ENCODE results near the gene SPNS1.
"Not testable (repeated sequence)": the region's sequence is repeated elsewhere in the genome, so short reads cannot be mapped to it uniquely, and the experiment has no call there.

SPNS1 gene

DNA sequence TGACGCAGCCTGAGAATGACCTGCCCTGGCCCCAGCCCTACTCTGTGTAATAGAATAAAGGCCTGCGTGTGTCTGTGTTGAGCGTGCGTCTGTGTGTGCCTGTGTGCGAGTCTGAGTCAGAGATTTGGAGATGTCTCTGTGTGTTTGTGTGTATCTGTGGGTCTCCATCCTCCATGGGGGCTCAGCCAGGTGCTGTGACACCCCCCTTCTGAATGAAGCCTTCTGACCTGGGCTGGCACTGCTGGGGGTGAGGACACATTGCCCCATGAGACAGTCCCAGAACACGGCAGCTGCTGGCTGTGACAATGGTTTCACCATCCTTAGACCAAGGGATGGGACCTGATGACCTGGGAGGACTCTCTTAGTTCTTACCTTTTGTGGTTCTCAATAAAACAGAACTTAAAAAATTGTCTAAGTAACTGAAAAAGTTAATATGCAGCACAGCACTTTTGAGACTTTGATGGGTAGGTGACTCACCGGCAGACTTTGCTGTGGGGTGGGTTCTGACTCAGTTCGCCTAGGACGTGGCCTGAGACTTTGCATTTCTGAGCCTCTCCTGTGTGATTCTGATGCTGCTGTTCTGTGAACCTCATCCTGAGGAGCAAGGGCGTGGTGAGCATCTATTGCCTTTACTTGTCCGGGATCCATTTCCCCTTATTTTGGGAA is 15.9 kb downstream of the SPNS1 start:
- peak in 2 of 6 experiments; percentile 24 to 72 for DNase-seq

DNA sequence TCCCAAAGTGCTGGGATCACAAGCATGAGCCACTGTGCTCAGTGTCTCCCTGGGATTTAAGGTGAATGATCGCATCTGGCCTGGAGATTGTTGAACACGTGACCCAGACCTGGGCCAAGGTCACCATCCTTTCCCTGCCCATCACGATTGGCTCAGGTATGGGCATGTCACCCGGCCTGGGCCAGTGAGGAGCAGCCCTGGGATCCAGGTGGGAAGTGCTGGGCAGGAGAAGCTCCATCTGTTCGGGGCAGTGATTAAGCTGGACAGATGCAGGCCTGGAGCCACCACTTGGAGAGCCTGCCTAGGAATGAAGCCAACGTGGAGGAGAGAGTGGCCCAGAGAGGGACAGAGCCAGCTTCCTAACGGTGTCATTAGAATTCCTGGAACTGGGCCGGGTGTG is 17.1 kb downstream of the SPNS1 start:
- DNase-seq: no peak

GRCh38 chr16:28992496-28992895 is 17.9 kb downstream of the SPNS1 start:
- DNase-seq: no peak

GRCh38 chr16:28998837-28999236 is 24.3 kb downstream of the SPNS1 start:
- no peak for DNase-seq

DNA sequence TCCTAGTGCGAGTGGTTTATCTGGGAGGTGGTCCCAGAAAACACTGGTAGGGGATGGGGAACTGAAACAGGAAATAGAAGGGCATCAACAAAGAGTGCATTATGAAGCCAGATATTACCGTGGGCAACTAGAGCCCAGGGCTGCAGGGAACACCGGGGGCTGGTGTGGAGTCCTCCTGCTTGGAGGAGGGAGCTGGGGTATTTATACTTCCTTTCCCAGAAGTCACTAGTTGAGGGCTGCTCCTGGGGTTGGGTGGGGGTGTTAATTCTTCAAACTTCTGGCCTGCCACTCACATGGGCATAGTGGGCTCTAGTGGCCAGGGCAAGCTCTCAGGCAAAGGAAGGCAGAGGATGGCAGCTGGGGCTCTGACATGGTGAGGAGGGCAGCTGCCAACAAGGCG is 25.0 kb downstream of the SPNS1 start:
- DNase-seq: no peak

GRCh38 chr16:29000019-29000418 is 25.4 kb downstream of the SPNS1 start:
- no peak for DNase-seq

- not testable (repeated sequence) for DNase-seq
Measured at GRCh38 chr16:29004496-29005139, 30.0 kb downstream of the SPNS1 start.

GRCh38 chr16:29007730-29008593 is 33.4 kb downstream of the SPNS1 start:
- DNase-seq: peak; percentile 36 to 63 (median 48)

GRCh38 chr16:29009050-29009837 is 34.7 kb downstream of the SPNS1 start:
- peak in 2 of 6 experiments; percentile 16 to 21 for DNase-seq

- DNase-seq: no peak
Measured at GRCh38 chr16:29009838-29010166, 35.2 kb downstream of the SPNS1 start.

DNA sequence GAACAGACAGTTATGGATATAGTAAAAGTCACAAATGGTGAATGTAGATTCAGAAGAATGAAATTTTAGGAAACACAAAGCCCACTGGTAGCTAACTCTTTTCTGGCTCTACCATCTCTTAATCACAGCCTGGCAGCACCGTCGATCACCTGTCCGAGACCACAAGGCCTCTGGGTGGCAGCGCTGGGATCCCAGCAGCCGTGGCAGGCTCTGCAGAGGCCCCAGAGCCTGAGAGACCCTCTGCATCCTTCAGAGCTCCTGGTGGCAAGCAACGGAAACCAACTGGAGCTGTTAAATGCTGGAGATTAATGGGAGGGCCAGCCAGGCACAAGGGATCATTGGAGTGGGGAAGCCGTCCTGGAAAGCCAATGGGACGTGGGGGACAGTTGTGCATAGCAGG is 36.5 kb downstream of the SPNS1 start:
- no peak for DNase-seq

DNA sequence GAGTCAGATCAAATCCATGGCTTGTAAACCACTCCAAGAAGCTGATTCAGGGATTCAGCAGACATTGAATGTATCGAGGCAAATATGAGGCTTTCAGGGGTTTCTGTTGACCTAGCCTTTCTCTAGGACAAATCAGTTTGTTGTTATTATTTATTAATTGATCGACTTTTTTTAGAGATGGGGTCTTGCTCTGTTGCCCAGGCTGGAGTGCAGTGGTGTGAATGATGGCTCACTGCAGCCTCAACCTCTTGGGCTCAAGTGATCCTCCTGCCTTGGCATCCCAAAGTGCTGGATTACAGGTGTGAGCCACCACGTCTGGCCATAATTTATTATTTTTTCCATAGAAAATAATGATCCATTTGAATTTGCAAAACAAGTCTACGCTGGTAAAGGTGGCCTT is 37.3 kb downstream of the SPNS1 start:
- DNase-seq: no peak

DNA sequence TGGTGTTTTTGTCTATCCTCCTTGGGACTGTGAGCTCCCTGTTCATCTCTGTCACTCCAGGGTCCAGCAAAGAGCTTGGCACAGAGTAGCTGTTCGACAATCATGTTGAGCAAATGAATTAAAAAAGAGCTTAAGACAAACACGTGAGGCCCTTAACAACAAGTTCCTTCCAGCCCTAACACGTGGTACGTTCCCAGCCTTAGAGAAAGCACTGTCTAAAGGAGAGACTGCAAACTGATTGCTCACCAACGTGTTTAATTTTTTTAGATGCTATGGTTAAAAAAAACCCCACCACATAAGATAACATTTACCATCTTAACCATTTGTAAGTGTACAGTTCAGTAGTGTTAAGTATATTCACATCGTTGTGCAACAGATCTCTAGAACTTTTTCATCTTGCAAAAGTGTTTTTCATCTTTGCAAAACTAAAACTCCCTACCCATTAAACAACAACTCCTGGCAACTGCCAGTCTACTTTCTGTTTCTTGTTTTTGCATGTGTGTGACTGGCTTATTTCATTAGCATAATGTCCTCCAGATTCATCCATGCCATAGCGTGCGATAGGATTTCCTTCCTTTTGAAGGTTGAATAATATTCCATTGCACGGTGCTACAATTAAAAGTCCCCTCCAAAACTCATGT is 38.5 kb downstream of the SPNS1 start:
- DNase-seq: peak in 5 of 6 experiments; percentile 21 to 80 (median 78)

GRCh38 chr16:29014561-29015069 is 40.0 kb downstream of the SPNS1 start:
- DNase-seq: no peak

GRCh38 chr16:29022196-29022595 is 47.6 kb downstream of the SPNS1 start:
- no peak for DNase-seq

GRCh38 chr16:29023279-29024277 is 49.0 kb downstream of the SPNS1 start:
- peak in 2 of 6 experiments; percentile 18 to 60 for DNase-seq

GRCh38 chr16:29024278-29024677 is 49.7 kb downstream of the SPNS1 start:
- DNase-seq: no peak

- DNase-seq: peak in 3 of 6 experiments; percentile 22 to 56 (median 24)
Measured at GRCh38 chr16:29025218-29025617, 50.6 kb downstream of the SPNS1 start.

DNA sequence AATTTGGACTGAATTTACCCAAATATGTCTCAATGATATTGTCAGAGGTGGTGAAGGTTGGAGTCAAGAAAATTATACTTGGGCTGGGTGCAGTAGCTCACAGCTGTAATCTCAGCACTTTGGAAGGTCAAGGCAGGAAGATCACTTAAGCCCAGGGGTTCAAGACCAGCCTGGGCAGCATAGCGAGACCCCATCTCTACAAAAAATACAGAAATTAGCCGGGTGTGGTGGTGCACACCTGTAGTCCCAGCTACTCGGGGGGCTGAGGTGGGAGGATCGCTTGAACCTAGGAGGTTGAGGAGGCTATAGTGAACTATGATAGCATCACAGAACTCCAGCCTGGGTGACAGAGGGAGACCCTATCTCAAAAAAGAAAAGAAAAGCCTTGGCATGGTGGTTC is 51.2 kb downstream of the SPNS1 start:
- no peak for DNase-seq

DNA sequence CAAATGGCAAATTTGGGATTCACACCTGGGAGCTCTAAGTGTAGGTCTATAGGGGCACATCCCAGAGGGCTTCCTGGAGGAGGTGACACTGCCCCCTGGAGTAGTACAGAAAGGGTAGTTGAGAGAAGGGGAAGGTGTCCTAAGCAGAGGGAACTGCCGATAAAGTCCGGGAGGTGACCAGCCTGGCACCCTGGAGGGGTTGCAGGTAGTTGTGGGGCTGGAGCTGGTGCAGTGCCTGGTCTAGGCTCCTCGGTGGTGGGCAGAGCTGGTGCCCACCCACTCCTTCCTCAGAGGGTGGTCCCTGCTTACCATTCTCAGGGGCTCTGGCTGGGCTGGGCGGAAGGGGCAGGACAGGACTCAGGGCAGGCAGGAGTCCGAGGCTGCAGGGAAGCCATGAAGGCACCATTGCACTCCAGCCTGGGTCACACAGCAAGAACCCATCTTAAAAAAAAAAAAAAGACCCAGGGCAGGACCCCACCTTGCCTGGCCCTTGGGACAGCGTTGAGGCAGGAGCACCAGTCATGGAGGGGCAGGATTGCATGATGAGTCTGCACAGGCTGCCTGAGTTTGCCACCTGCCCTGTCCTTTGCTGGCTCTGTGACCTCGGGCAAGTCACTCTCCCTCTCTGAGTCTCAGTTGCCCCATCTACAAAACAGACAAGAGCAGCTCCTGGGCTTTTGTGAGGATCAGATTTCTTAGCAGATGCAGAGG is 54.0 kb downstream of the SPNS1 start:
- DNase-seq: no peak

Measured in stimulated activated naive CD4-positive, alpha-beta T cell (primary cell).